HCT116 (cell line): ENCODE measurements around the gene CHST3. TPM values are rescaled to one million over a fixed set of nuclear protein-coding genes. Genes with fewer than 3 reads are reported as not detected.

Source experiments
- ATAC-seq: fragments of 200-7000 bp; cut with Tn5 transposase; 2 replicates; pipeline ENCODE4 v1.9.1; 2020; ENCODE audit warnings: mild to moderate bottlenecking, moderate library complexity
- BruUV-seq: library from RNA; stranded (reverse); fragments of 400-500 nt; replicated peaks from 2 replicates; lab custom pipeline; 2021; lab: Mats Ljungman, UMichigan
- CTCF ChIA-PET: fragments of 300-600 bp; sonication (Branson Sonifier 250); formaldehyde crosslinking; loops from one replicate; lab custom pipeline; 2021; ENCODE audit warnings: antibody characterized with exemption; lab: Charles Lee
- POLR2A ChIA-PET: fragments of 300-600, 350-600 bp; sonication (Branson Sonifier 250); formaldehyde crosslinking; loops from one replicate; lab custom pipeline; 2021; ENCODE audit warnings: antibody characterized with exemption; lab: Charles Lee
- RAD21 ChIA-PET, 2 experiments: fragments of 300-600 bp; sonication (Branson Sonifier 250); formaldehyde crosslinking; loops; one replicate each; lab custom pipeline; 2023; ENCODE audit warnings: low total read pairs in 2 of 2; ENCODE audit not compliant: uncharacterized antibody in 2 of 2, unreplicated experiment in 2 of 2, low non-redundant PET in 1 of 2; lab: Charles Lee
- DNase-seq: peaks from one replicate; pipeline ENCODE4 v3.0.0-alpha.2; 2010; ENCODE audit warnings: low read depth, low spot score
- H2AFZ ChIP-seq: fragments of 200-600 bp; shearing (Covaris generic), sonication (generic); 2 replicates; pipeline ENCODE4 v1.6.1; 2017; ENCODE audit warnings: low read depth, mixed run types, mixed read lengths, antibody characterized with exemption, low read length; ENCODE audit not compliant: poor library complexity, severe bottlenecking
- H3K27ac ChIP-seq: 2 replicates; pipeline ENCODE4 v1.5.1; 2012; ENCODE audit warnings: low read depth, low read length
- H3K27me3 ChIP-seq: fragments of 200-600 bp; sonication (generic); 2 replicates; pipeline ENCODE4 v1.6.1; 2016; ENCODE audit warnings: mixed run types, low read length, mixed read lengths; ENCODE audit not compliant: insufficient read depth
- H3K36me3 ChIP-seq, 2 experiments: fragments of 200-500 bp in 1 of 2; fragments of 200-600 bp in 1 of 2; sonication (Bioruptor generic) in 1 of 2; sonication (generic) in 1 of 2; 2 replicates each; pipeline versions ENCODE4 v1.5.1 to v1.6.1; 2014 to 2016; ENCODE audit warnings: low read length in 2 of 2, inconsistent platforms in 1 of 2, mixed read lengths in 1 of 2, mixed run types in 1 of 2; ENCODE audit not compliant: insufficient read depth in 2 of 2, control insufficient read depth in 1 of 2
- H3K4me1 ChIP-seq, 2 experiments: fragments of 200-600 bp in 1 of 2; sonication (generic) in 1 of 2; 2 replicates each; pipeline versions ENCODE4 v1.5.1 to v1.6.1; 2012 to 2017; ENCODE audit warnings: low read length in 2 of 2, inconsistent platforms in 1 of 2, mild to moderate bottlenecking in 1 of 2, mixed read lengths in 1 of 2, mixed run types in 1 of 2, moderate library complexity in 1 of 2; ENCODE audit not compliant: insufficient read depth in 2 of 2, control insufficient read depth in 1 of 2
- H3K4me2 ChIP-seq: fragments of 200-600 bp; sonication (generic); 2 replicates; pipeline ENCODE4 v1.6.1; 2017; ENCODE audit warnings: mixed run types, low read length, mixed read lengths
- H3K4me3 ChIP-seq, 2 experiments: fragments of 200-600 bp in 1 of 2; sonication (generic) in 1 of 2; replicated peaks in 1 of 2; 2 replicates each; pipeline ENCODE4 v1.5.1; 2011 to 2016; ENCODE audit warnings: low read length in 2 of 2, control low read depth in 1 of 2, low read depth in 1 of 2, mild to moderate bottlenecking in 1 of 2, mixed read lengths in 1 of 2, mixed run types in 1 of 2
- H3K79me2 ChIP-seq: fragments of 200-600 bp; sonication (generic); 2 replicates; pipeline ENCODE4 v1.6.1; 2017; ENCODE audit warnings: mild to moderate bottlenecking, mixed run types, low read length, moderate library complexity, mixed read lengths; ENCODE audit not compliant: insufficient read depth
- H3K9ac ChIP-seq: fragments of 200-600 bp; sonication (generic); 2 replicates; pipeline ENCODE4 v1.6.1; 2016; ENCODE audit warnings: low read length, mixed read lengths
- H3K9me2 ChIP-seq: fragments of 200-600 bp; sonication (generic), shearing (Covaris generic); 2 replicates; pipeline ENCODE4 v1.6.1; 2017; ENCODE audit warnings: mixed run types, mild to moderate bottlenecking, moderate library complexity; ENCODE audit not compliant: insufficient read depth
- H3K9me3 ChIP-seq, 2 experiments: fragments of 200-500 bp in 1 of 2; fragments of 200-600 bp in 1 of 2; sonication (Bioruptor generic) in 1 of 2; sonication (generic) in 1 of 2; 2 replicates each; pipeline ENCODE4 v1.6.1; 2014 to 2017; ENCODE audit warnings: low read length in 2 of 2, mixed read lengths in 2 of 2, inconsistent platforms in 1 of 2, low read depth in 1 of 2, mild to moderate bottlenecking in 1 of 2, mixed run types in 1 of 2, moderate library complexity in 1 of 2; ENCODE audit not compliant: control insufficient read depth in 1 of 2, insufficient read depth in 1 of 2
- H4K20me1 ChIP-seq: fragments of 200-600 bp; sonication (generic), shearing (Covaris generic); 2 replicates; pipeline ENCODE4 v1.6.1; 2017; ENCODE audit warnings: mixed run types, mild to moderate bottlenecking, moderate library complexity; ENCODE audit not compliant: insufficient read depth
- CBX3 ChIP-seq: IDR thresholded peaks from 2 replicates; pipeline ENCODE4 v1.6.1; 2012; ENCODE audit warnings: low read depth
- CEBPB ChIP-seq: IDR thresholded peaks from 2 replicates; pipeline ENCODE4 v1.6.1; 2012; ENCODE audit warnings: low read depth
- CTCF ChIP-seq, 3 experiments: fragments of 200-600 bp in 1 of 3; sonication (generic) in 1 of 3; IDR thresholded peaks in 2 of 3; conservative IDR thresholded peaks in 1 of 3; 2 replicates each; pipeline ENCODE4 v1.5.1; 2012 to 2017; ENCODE audit warnings: low read depth in 2 of 3, low read length in 2 of 3, antibody characterized with exemption in 1 of 3, borderline replicate concordance in 1 of 3, control low read depth in 1 of 3, mild to moderate bottlenecking in 1 of 3, mixed read lengths in 1 of 3, mixed run types in 1 of 3, moderate library complexity in 1 of 3; ENCODE audit not compliant: insufficient read depth in 1 of 3
- EGR1 ChIP-seq: IDR thresholded peaks from 2 replicates; pipeline ENCODE4 v1.6.1; 2012; ENCODE audit warnings: low read depth
- EZH2 ChIP-seq: fragments of 200-600 bp; sonication (generic); IDR thresholded peaks from 2 replicates; pipeline ENCODE4 v1.6.1; 2017; ENCODE audit warnings: antibody characterized with exemption, mixed run types
- EZH2phosphoT487 ChIP-seq: fragments of 200-600 bp; IDR thresholded peaks from 2 replicates; pipeline ENCODE4 v1.6.1; 2018; ENCODE audit warnings: antibody characterized with exemption, borderline replicate concordance
- POLR2AphosphoS5 ChIP-seq: IDR thresholded peaks from 2 replicates; pipeline ENCODE4 v1.6.1; 2011; ENCODE audit warnings: mild to moderate bottlenecking, low read depth, low read length, moderate library complexity
- RAD21 ChIP-seq: IDR thresholded peaks from 2 replicates; pipeline ENCODE4 v1.6.1; 2012; ENCODE audit warnings: low read depth, mild to moderate bottlenecking
- REST ChIP-seq: IDR thresholded peaks from 2 replicates; pipeline ENCODE4 v1.6.1; 2012; ENCODE audit warnings: low read depth
- SIN3A ChIP-seq: IDR thresholded peaks from 2 replicates; pipeline ENCODE4 v1.6.1; 2012; ENCODE audit warnings: low read depth
- SRF ChIP-seq: IDR thresholded peaks from 2 replicates; pipeline ENCODE4 v1.6.1; 2012; ENCODE audit warnings: low read depth
- TCF7L2 ChIP-seq: IDR thresholded peaks from 2 replicates; pipeline ENCODE4 v1.7.0; 2011; ENCODE audit warnings: borderline replicate concordance, inconsistent platforms; ENCODE audit not compliant: insufficient read depth, insufficient read length; ENCODE audit errors: extremely low read depth
- YY1 ChIP-seq: IDR thresholded peaks from 2 replicates; pipeline ENCODE4 v1.6.1; 2011; ENCODE audit warnings: low read length, low read depth, moderate library complexity, mild to moderate bottlenecking; ENCODE audit not compliant: insufficient replicate concordance; ENCODE audit errors: extremely low read depth
- ZBTB33 ChIP-seq: IDR thresholded peaks from 2 replicates; pipeline ENCODE4 v1.6.1; 2011; ENCODE audit warnings: mild to moderate bottlenecking, low read length, moderate library complexity; ENCODE audit not compliant: insufficient replicate concordance; ENCODE audit errors: extremely low read depth
- ZNF274 ChIP-seq: fragments of 200-500 bp; sonication (Bioruptor generic); IDR thresholded peaks from 2 replicates; pipeline ENCODE4 v1.6.1; 2014; ENCODE audit warnings: mild to moderate bottlenecking, low read depth, low read length, inconsistent platforms
- intact Hi-C: fragments of 100-400 bp; cut with micrococcal nuclease; formaldehyde crosslinking; loops from 2 replicates; pipeline ENCODE4 v1.10.0; 2022
- total RNA-seq: library from RNA; stranded (reverse); gene quantifications from one replicate; pipeline ENCODE4 v1.2.1, GENCODE V29; 2021; ENCODE audit not compliant: unreplicated experiment

CHST3 gene
- total RNA-seq, 1 experiment from 2014 or later: 10.6 TPM

- H4K20me1 ChIP-seq: no peaks in the 10 kb centered on the region; the same call in 1 of the 2 replicates
- H3K4me2 ChIP-seq: no peak overlapping the region
- H2AFZ ChIP-seq: no peak overlapping the region
- peaks cover 18% of the 10 kb centered on the region for H3K79me2 ChIP-seq
- TF ChIP-seq CTCF (IDR thresholded peaks at IDR 0.05 in 2 of 3, conservative IDR thresholded peaks at IDR 0.05 in 1 of 3; ENCODE audit: borderline replicate concordance in 1 of 3, insufficient read depth in 1 of 3, low read depth in 2 of 3, low read length in 2 of 3): no peak
- no peak for TF ChIP-seq EZH2
- no peak for TF ChIP-seq POLR2AphosphoS5
- no peak for TF ChIP-seq RAD21
- TF ChIP-seq ZNF274: no peak
- TF ChIP-seq SIN3A: no peak
- no peak for TF ChIP-seq SRF
- no peak for TF ChIP-seq ZBTB33
- TF ChIP-seq CBX3: no peak
- no peak for TF ChIP-seq TCF7L2
- TF ChIP-seq CEBPB: no peak
- no peak for TF ChIP-seq REST
- TF ChIP-seq YY1: no peak
- TF ChIP-seq EZH2phosphoT487: no peak
- no peak for TF ChIP-seq EGR1
- no peak overlapping the region for H3K27ac ChIP-seq
- H3K9me3 ChIP-seq: no peaks in the 10 kb centered on the region
- H3K4me1 ChIP-seq: peaks cover 11 to 25% of the 10 kb centered on the region in 2 experiments
- no peaks in the 10 kb centered on the region for H3K9me2 ChIP-seq
- H3K4me3 ChIP-seq: no peak overlapping the region
- H3K9ac ChIP-seq: no peak overlapping the region
- H3K27me3 ChIP-seq: no peaks in the 10 kb centered on the region
- H3K36me3 ChIP-seq: no peaks in the 10 kb centered on the region
- no TSS peak for BruUV-seq
- ChIA-PET POLR2A (no interaction called here), RAD21 (no interaction called here), CTCF (no interaction called here)
- DNase-seq: no peak
- no peak for ATAC-seq
- intact Hi-C loops: no loop called here
These were observed 31.3 kb downstream of the CHST3 start for GRCh38 chr10:71995449-71995848.
